ENCODE results near the gene RPL6.

The RPL6 gene

DNA sequence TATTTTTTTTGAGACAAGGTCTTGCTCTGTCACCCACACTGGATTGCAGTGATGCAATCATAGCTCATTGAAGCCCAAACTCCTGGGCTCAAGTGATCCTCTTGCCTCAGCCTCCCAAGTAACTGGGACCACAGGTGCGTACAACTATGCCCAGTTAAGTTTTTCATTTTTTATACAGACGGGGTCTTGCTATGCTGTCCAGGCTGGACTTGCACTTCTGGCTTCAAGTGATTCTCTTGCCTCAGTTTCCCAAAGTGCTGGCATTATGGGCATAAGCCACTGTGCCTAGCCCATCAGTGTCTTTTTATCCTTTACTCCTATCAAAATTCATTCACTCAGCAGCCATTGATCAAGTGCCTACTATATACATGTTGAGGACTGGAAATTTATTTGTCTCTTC, 18.4 kb upstream of the RPL6 start:
- H3K4me3 ChIP-seq (replicated peaks; ENCODE audit: low read depth, low read length): no peak overlapping the region
- TF ChIP-seq, protein P1, sequence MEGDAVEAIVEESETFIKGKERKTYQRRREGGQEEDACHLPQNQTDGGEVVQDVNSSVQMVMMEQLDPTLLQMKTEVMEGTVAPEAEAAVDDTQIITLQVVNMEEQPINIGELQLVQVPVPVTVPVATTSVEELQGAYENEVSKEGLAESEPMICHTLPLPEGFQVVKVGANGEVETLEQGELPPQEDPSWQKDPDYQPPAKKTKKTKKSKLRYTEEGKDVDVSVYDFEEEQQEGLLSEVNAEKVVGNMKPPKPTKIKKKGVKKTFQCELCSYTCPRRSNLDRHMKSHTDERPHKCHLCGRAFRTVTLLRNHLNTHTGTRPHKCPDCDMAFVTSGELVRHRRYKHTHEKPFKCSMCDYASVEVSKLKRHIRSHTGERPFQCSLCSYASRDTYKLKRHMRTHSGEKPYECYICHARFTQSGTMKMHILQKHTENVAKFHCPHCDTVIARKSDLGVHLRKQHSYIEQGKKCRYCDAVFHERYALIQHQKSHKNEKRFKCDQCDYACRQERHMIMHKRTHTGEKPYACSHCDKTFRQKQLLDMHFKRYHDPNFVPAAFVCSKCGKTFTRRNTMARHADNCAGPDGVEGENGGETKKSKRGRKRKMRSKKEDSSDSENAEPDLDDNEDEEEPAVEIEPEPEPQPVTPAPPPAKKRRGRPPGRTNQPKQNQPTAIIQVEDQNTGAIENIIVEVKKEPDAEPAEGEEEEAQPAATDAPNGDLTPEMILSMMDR (IDR thresholded peaks at IDR 0.05; ENCODE audit: low read length, missing control alignments): no peak
- no peak for DNase-seq (ENCODE audit: low read depth)

GRCh38 chr12:112425582-112426382, 16.4 kb upstream of the RPL6 start:
- TF ChIP-seq, protein P1 (IDR thresholded peaks at IDR 0.05; ENCODE audit: low read length, missing control alignments): no peak
- H3K4me3 ChIP-seq (replicated peaks; ENCODE audit: low read depth, low read length): no peak overlapping the region
- DNase-seq (ENCODE audit: low read depth): no peak

GRCh38 chr12:112424126-112424525, 14.7 kb upstream of the RPL6 start:
- TF ChIP-seq, protein P1 (IDR thresholded peaks at IDR 0.05; ENCODE audit: low read length, missing control alignments): no peak
- H3K4me3 ChIP-seq (replicated peaks; ENCODE audit: low read depth, low read length): no peak overlapping the region
- DNase-seq (ENCODE audit: low read depth): no peak

- peak; percentile 14 for DNase-seq (ENCODE audit: low read depth)
- no peak overlapping the region for H3K4me3 ChIP-seq (replicated peaks; ENCODE audit: low read depth, low read length)
- TF ChIP-seq, protein P1 (IDR thresholded peaks at IDR 0.05; ENCODE audit: low read length, missing control alignments): no peak
Measured at GRCh38 chr12:112422531-112422930, 13.1 kb upstream of the RPL6 start.

GRCh38 chr12:112421363-112421762, 12.0 kb upstream of the RPL6 start:
- no peak for DNase-seq (ENCODE audit: low read depth)
- TF ChIP-seq, protein P1 (IDR thresholded peaks at IDR 0.05; ENCODE audit: low read length, missing control alignments): no peak
- H3K4me3 ChIP-seq (replicated peaks; ENCODE audit: low read depth, low read length): no peak overlapping the region

DNA sequence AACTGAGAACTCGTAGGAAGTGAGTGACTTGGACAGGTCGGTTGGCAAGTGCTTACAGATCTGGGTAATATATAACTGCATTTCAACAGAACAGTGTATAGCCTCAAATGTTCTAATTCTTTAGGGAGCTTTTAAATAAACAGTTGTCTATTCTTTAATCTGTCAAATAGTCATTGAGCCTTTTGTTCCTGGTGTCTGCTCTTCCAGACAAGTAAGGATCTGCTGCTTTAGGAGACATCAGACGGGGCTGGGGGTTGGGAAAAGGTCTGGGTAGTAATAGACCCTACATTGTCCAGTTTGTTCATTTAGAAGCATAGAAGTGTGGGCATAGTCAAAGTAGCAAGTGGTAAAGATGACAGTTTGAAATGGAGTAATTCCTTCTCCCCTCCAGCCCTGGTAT, 11.3 kb upstream of the RPL6 start:
- no peak for DNase-seq (ENCODE audit: low read depth)
- TF ChIP-seq, protein P1 (IDR thresholded peaks at IDR 0.05; ENCODE audit: low read length, missing control alignments): no peak
- H3K4me3 ChIP-seq (replicated peaks; ENCODE audit: low read depth, low read length): no peak overlapping the region

Measured in fibroblast of pulmonary artery (primary cell).